K562 treated with DMSO at 1 percent for 48 hours (cell line): ENCODE measurements around the gene METTL22. TPM values are rescaled to one million over a fixed set of nuclear protein-coding genes. Genes with fewer than 3 reads are reported as not detected.

Experiments
- total RNA-seq: library from RNA; unstranded; fragments of 300-600 nt; gene quantifications from 2 replicates; pipeline ENCODE4 v1.2.3, GENCODE V29; 2022; ENCODE audit warnings: low replicate concordance; ENCODE audit errors: extremely low read depth

The METTL22 gene, protein sequence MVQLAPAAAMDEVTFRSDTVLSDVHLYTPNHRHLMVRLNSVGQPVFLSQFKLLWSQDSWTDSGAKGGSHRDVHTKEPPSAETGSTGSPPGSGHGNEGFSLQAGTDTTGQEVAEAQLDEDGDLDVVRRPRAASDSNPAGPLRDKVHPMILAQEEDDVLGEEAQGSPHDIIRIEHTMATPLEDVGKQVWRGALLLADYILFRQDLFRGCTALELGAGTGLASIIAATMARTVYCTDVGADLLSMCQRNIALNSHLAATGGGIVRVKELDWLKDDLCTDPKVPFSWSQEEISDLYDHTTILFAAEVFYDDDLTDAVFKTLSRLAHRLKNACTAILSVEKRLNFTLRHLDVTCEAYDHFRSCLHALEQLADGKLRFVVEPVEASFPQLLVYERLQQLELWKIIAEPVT
- total RNA-seq: not detected in 2 replicates

DNA sequence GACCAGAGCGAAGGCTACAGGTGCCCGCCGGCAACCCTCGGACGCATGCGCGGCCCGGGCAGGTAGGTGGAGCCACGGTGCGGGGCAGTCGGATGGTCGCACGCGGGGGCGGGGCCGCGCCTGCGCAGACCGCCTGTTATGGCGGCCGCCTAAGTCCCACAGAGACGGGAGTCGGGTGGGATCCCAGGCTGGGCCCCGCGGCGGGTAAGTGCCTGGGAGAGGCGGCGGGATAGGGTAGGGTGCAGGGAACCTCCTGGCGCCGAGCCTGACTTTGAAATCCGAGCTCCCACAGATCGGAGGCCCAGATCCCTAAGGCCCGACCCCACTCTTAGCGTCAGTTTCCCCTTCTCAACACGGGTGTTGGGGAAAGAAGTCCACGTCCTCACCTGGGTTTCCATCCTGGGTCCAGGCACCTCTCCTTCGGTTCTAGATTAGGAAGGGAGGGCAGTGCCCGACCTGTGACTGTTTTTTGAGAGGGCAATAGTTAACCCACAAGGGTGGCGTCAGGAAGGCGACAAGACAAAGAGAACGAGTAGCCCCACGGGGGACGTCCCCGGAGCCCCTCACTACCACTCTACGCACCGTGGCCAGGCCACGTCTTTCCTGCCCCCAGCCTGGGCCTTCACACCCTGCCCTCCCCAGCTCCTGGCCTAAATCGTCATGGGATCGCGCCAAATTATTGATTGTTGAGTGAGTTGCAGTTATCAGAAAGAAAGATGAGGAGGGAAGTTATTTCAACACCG, at the start of gene METTL22:
Gene METTL22, plus strand, starts transcription at position 127 of the 743 bp plus-strand sequence. CDS start 3,968 bp downstream, outside the sequence.

DNA sequence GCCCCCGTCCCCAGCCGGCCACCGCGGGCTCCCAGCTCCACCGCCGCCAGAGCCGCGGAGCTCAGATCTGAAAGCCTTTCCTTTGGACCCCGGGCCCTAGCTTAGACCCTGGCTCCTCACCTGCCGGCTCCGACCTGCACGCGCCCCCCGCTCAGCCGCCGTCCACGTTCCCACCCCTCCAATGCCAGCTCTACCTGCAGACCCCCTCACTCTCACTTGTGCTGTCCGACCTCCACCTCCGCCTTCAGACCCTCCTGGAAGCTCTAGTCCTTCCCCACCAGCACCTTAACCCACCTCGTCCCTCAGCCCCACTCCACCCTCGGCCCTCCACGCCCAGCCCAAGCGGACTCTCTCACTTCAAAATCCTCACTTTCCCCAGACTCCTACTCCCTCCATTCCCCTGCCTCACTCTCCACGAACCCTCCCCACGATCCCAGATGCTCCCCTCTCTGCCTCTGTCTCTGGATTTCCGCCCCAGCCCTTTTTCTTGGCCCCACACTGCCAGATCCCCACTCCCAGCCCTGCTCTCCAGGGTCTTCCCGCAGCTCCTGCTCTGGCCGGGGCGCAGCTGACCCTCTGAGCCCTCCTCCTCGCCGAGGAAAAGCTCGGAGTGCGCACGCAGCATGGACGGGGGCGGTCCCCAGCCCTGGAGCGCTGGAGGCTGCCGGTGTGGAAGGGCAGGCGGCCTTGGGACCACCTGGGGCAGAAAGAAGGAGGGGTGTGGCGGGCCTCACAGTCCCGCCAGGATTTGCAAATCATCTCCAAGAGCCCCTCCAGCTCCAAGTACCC, 31.4 kb upstream of the METTL22 start, which contains the start of gene TMEM114:
Gene TMEM114, minus strand, starts transcription at position 612 of the 789 bp plus-strand sequence. CDS start 673 bp downstream, outside the sequence.

DNA sequence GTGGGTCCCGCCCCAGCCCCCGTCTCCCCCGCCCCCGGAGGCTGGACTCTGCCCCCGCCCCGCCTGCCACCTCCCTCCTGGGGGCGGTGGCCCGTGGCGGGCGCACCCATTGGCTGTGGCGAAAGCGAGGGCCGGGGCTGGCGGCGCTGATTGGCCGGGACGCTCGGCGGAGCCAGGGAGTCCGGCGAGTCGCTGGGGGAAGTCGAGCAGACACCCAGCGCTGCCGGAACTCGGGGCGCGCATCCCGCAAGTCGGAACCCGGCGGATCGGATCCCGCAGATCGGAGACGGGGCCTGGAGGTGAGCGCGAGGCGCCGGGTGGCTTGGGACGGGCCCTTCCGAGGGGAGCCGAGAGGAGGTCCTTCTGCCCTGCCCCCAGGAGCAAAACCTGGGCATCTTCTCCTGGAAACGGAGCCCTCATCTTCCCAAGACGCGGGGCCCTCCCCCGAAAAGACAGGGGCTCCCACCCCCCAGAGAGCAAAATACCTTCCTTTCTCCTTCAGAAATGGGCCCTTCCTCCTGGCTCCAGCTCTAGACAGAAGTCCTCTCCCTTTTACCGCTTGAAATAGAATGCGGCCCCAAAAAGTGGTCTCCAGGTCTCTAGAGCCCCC, 53.0 kb downstream of the METTL22 start, which contains the start of gene ABAT:
Gene ABAT, plus strand, starts transcription at position 205 of the 610 bp plus-strand sequence. CDS start 61,123 bp downstream, outside the sequence.

Other genes starting within 250 kb of the METTL22 start
- gene TMEM114, start 31.2 kb upstream of the METTL22 start, total RNA-seq: not detected in 2 replicates
- gene ABAT, start 52.9 kb downstream of the METTL22 start, total RNA-seq: not detected in 2 replicates
- not detected in 2 replicates for gene TMEM186, start 175.9 kb downstream of the METTL22 start, total RNA-seq
- not detected in 2 replicates for gene PMM2, start 176.1 kb downstream of the METTL22 start, total RNA-seq
- not detected in 2 replicates for gene CARHSP1, start 247.3 kb downstream of the METTL22 start, total RNA-seq